HepG2 (cell line): ENCODE measurements around the gene NRSN2. TPM values are rescaled to one million over a fixed set of nuclear protein-coding genes. Genes with fewer than 3 reads are reported as not detected.

Source experiments
- ATF4 ChIP-seq, 2 experiments: fragments of 450-650 bp in 1 of 2; sonication (generic) in 1 of 2; formaldehyde crosslinking; IDR thresholded peaks; 2 replicates each; pipeline versions ENCODE4 v1.5.0 to v1.8.0; 2020 to 2022; ENCODE audit warnings: mild to moderate bottlenecking in 1 of 2, missing genetic modification reagents in 1 of 2
- CHCHD3 ChIP-seq: sonication (generic); formaldehyde crosslinking; IDR thresholded peaks from 2 replicates; pipeline ENCODE4 v1.8.0; 2022; ENCODE audit warnings: mild to moderate bottlenecking, missing genetic modification reagents, moderate library complexity
- MED1 ChIP-seq: sonication (generic); formaldehyde crosslinking; IDR thresholded peaks from 2 replicates; pipeline ENCODE4 v1.4.0; 2020; ENCODE audit warnings: missing genetic modification reagents
- MEF2D ChIP-seq: sonication (generic); formaldehyde crosslinking; IDR thresholded peaks from 2 replicates; pipeline ENCODE4 v1.5.1; 2020; ENCODE audit warnings: mild to moderate bottlenecking, missing genetic modification reagents
- MTA3 ChIP-seq: sonication (generic); formaldehyde crosslinking; IDR thresholded peaks from 2 replicates; pipeline ENCODE4 v1.4.0; 2020; ENCODE audit warnings: missing genetic modification reagents
- MZF1 ChIP-seq: sonication (generic); formaldehyde crosslinking; IDR thresholded peaks from 2 replicates; pipeline ENCODE4 v1.8.1; 2023; ENCODE audit warnings: mild to moderate bottlenecking, missing genetic modification reagents, borderline replicate concordance
- PCBP1 ChIP-seq: fragments of 200-400 bp; formaldehyde crosslinking; IDR thresholded peaks from 2 replicates; pipeline ENCODE4 v1.6.1; 2017; ENCODE audit warnings: mild to moderate bottlenecking, low read depth, low read length, borderline replicate concordance
- RFX1 ChIP-seq: fragments of 450-650 bp; IDR thresholded peaks from 2 replicates; pipeline ENCODE4 v1.6.1; 2017
- RFXANK ChIP-seq: IDR thresholded peaks from 2 replicates; pipeline ENCODE4 v1.6.1; 2016
- SAFB2 ChIP-seq: sonication (generic); formaldehyde crosslinking; IDR thresholded peaks from 2 replicates; pipeline ENCODE4 v1.5.1; 2020; ENCODE audit warnings: missing genetic modification reagents, low read depth, mild to moderate bottlenecking, borderline replicate concordance
- SIX4 ChIP-seq: sonication (generic); formaldehyde crosslinking; IDR thresholded peaks from 2 replicates; pipeline ENCODE4 v1.4.0; 2020; ENCODE audit warnings: missing genetic modification reagents
- SKIL ChIP-seq: sonication (generic); formaldehyde crosslinking; IDR thresholded peaks from 2 replicates; pipeline ENCODE4 v1.8.0; 2022; ENCODE audit warnings: missing genetic modification reagents, mild to moderate bottlenecking, moderate library complexity, borderline replicate concordance
- SOX13 ChIP-seq, 3 experiments: fragments of 450-650 bp in 1 of 3; sonication (generic) in 1 of 3; formaldehyde crosslinking in 1 of 3; IDR thresholded peaks in 2 of 3; conservative IDR thresholded peaks in 1 of 3; 2 replicates each; pipeline versions ENCODE4 v1.5.0 to v1.6.1; 2016 to 2020; ENCODE audit warnings: antibody characterized with exemption in 1 of 3, mild to moderate bottlenecking in 1 of 3, missing compliant biosample characterization in 1 of 3, missing genetic modification reagents in 1 of 3, moderate library complexity in 1 of 3
- TAF1 ChIP-seq: sonication (generic); formaldehyde crosslinking; IDR thresholded peaks from 2 replicates; pipeline ENCODE4 v1.4.0; 2020; ENCODE audit warnings: missing genetic modification reagents
- ZBTB44 ChIP-seq: sonication (generic); formaldehyde crosslinking; IDR thresholded peaks from 2 replicates; pipeline ENCODE4 v1.4.0; 2020; ENCODE audit warnings: missing genetic modification reagents
- ZBTB46 ChIP-seq: sonication (generic); formaldehyde crosslinking; IDR thresholded peaks from 2 replicates; pipeline ENCODE4 v1.4.0; 2020; ENCODE audit warnings: mild to moderate bottlenecking, missing genetic modification reagents, borderline replicate concordance
- ZMYM2 ChIP-seq: sonication (generic); formaldehyde crosslinking; IDR thresholded peaks from 2 replicates; pipeline ENCODE4 v1.8.0; 2022; ENCODE audit warnings: mild to moderate bottlenecking, missing genetic modification reagents
- ZNF337 ChIP-seq: sonication (generic); formaldehyde crosslinking; IDR thresholded peaks from 2 replicates; pipeline ENCODE4 v1.5.1; 2020; ENCODE audit warnings: missing genetic modification reagents, low read depth, mild to moderate bottlenecking, borderline replicate concordance
- ZNF441 ChIP-seq: sonication (generic); formaldehyde crosslinking; IDR thresholded peaks from 2 replicates; pipeline ENCODE4 v1.7.0; 2021; ENCODE audit warnings: missing genetic modification reagents, borderline replicate concordance
- ZNF614 ChIP-seq: IDR thresholded peaks from 2 replicates; pipeline ENCODE4 v1.6.1; 2018; ENCODE audit warnings: missing biosample characterization, missing genetic modification reagents, inconsistent platforms, borderline replicate concordance
- ZNF724P ChIP-seq: sonication (generic); formaldehyde crosslinking; IDR thresholded peaks from 2 replicates; pipeline ENCODE4 v1.8.0; 2022; ENCODE audit warnings: missing genetic modification reagents, borderline replicate concordance
- ZSCAN20 ChIP-seq: sonication (generic); formaldehyde crosslinking; IDR thresholded peaks from 2 replicates; pipeline ENCODE4 v1.4.0; 2020; ENCODE audit warnings: missing genetic modification reagents, mild to moderate bottlenecking, borderline replicate concordance
- polyA plus RNA-seq, 8 experiments: library from polyadenylated mRNA; depleted of rRNA in 3 of 8; stranded (reverse) in 7 of 8; unstranded in 1 of 8; fragments of >200 nt; fragmentation: Illumina TruSeq in 4 of 8; extraction: Trizol in 4 of 8; gene quantifications; 2 replicates each; pipeline versions ENCODE4 v1.2.1 to v1.2.3, GENCODE V29; 2011 to 2016; ENCODE audit warnings: low read depth in 4 of 8, missing spikeins in 1 of 8, mixed read lengths in 1 of 8; ENCODE audit not compliant: insufficient read depth in 1 of 8
- total RNA-seq, 5 experiments: library from RNA; depleted of rRNA; stranded (reverse); fragments of >200 nt; fragmentation: Illumina TruSeq; extraction: Trizol; gene quantifications; 2 replicates each; pipeline ENCODE4 v1.2.3, GENCODE V29; 2016; ENCODE audit warnings: low read depth in 1 of 5

NRSN2 gene
- total and polyA plus RNA-seq, 2 of the 13 experiments (the other 11 are each of a cell fraction or from before 2014, with no cell fraction given) = 32.3 to 49.4 TPM

GRCh38 chr20:396619-397431 is 49.9 kb downstream of the NRSN2 start (continued):
- TF ChIP-seq SAFB2 (peak; percentile 66; the same call in 1 of the 2 replicates), MED1 (peak; percentile 99), SOX13 (IDR thresholded peaks at IDR 0.05) (peak; percentile 87), SOX13 (CRISPR knock-in tag; conservative IDR thresholded peaks at IDR 0.05 in 1 of 2, IDR thresholded peaks at IDR 0.05 in 1 of 2) (peak in 1 of 2 experiments; percentile 99; a peak in 2 of 4 replicates), ZNF441 (CRISPR knock-in tag) (peak; percentile 65), ZBTB44 (no peak), ZSCAN20 (CRISPR knock-in tag) (peak; percentile 100), ATF4 (CRISPR knock-in tag; IDR thresholded peaks at IDR 0.05) (peak in 1 of 2 experiments; percentile 80; a peak in 2 of 4 replicates), MEF2D (CRISPR knock-in tag) (peak; percentile 94; the same call in 1 of the 2 replicates), PCBP1 (no peak), RFXANK (peak; percentile 92), ZNF337 (CRISPR knock-in tag) (0 out of 2 replicates have a peak, but pooled peaks have one; percentile 19), TAF1 (CRISPR knock-in tag) (peak; percentile 53; the same call in 1 of the 2 replicates), SKIL (CRISPR knock-in tag) (peak; percentile 89), ZNF614 (CRISPR knock-in tag) (peak; percentile 97), ZMYM2 (CRISPR knock-in tag) (no peak; the same call in 1 of the 2 replicates), ZNF724P (CRISPR knock-in tag) (peak; percentile 62; the same call in 1 of the 2 replicates), RFX1 (no peak), SIX4 (peak; percentile 87; the same call in 1 of the 2 replicates), ZBTB46 (CRISPR knock-in tag) (no peak), MTA3 (CRISPR knock-in tag) (no peak), MZF1 (CRISPR knock-in tag) (no peak), CHCHD3 (CRISPR knock-in tag) (no peak)
